NCI-H510A treated with DMSO at 0.1 percent for 48 hours (cell line): ENCODE results near the gene RRBP1.
"Not testable (repeated sequence)": the region's sequence is repeated elsewhere in the genome, so short reads cannot be mapped to it uniquely, and the experiment has no call there.

Source experiments
- DNase-seq: peaks from one replicate; lab custom pipeline; 2025; lab: John Stamatoyannopoulos, UW

Gene RRBP1

DNA sequence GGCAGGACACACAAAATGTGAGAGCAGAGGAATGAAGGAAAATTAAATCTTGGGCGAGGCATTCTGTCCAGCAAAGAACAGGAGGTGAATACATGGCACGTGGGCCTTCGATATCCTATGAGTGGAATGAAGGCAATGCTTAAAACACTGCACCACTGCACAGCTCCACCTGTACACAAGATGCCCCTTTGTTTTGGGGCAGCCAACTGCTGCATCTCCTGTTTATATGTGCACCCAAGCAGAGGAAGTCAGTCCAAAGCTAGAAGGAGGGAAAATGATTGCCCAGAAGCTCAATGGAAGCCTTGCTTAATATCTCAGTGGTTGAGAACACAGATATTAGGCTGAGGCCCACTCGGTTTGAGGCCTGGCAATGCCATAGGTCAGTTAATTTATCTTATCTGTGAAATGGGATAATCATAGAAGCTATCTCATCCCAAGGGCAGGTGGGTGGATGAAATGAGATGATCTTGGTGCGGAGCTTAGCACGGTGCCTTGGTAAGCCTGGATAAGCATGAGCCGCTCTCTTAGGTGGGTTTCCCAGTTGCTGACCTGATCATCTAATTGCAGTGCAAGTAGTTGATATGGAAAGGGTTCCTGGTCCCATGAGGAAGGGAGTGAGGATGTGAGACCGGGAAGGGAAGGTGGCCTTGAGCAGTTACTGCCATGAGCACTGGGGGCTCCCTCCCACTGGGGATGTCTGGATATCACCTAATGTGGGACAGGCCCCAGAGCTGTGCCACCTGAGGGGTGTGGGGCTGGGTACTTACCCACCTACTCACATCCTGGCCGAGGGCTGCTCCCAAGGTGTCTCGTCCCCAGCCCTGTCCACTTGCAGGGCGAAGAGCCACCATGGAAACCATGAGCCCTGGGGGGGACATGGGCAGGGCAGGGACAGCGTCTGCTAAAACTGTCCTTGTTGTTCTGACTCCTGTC is 27.6 kb upstream of the RRBP1 start:
- no peak for DNase-seq

DNA sequence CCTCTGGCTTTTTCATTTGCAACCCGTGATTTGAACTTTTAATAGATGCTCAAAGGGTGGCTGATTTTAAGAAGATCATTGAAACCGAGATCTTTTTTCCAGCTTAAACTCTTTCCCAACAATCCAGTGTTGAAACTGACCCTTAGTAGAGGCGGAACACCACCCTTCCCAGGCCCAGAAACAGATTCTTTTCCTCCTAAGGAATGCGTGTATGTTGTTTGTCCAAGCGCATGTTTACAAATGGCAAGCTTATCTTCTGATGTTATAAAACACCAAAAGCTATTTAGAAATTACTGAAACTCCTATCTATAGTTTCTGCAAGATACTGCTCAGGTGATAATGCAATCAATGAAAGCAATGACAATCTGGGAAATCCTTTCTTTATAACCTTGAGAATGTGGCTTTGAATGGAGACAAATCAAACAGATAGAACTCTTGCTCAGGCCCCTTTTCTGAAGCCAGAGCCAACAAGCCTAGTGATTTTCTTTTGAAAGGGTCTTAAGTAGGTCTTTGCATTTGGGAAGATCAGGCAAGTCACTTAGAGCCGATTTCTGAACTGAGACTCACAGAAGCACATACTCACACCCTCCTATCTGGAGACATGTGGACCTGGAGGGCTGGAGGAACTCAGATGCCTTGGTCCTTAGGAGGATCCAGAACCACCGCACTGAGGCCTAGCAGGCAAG is 26.8 kb upstream of the RRBP1 start:
- DNase-seq, result no peak

DNA sequence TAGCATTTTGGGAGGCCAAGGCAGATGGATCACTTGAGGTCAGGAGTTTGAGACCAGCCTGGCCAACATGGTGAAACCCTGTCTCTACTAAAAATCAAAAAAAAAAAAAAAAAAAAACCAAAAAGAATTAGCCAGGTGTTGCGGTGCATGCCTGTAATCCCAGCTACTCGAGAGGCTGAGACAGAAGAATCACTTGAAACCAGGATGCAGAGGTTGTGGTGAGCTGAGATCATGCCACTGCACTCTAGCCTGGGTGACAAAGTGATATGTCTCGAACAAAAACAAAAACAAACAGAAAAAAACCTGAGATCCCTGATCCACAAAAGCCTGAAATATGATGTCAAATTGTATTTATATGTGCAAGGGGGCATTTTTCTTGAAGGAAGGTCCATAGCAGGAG is 25.9 kb upstream of the RRBP1 start:
- not testable (repeated sequence) for DNase-seq

DNA sequence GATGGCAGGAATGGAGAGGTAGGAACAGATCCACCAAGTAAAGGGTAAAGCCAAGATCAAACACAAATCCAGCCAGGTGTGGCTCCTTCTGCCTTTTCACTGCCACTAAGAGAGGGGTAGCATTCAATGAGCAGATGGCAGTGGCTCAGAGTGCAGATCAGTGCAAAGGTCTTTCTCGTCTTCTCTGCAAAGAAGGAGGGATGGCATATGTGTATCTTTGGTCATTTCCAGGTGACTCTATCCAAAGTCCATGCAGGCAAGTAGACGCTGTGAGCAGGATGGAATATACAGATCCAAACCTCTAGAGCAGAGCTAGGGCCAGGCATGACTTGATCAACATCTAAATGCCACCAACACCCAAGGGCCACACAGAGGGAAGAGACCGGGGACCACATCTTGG is 24.6 kb upstream of the RRBP1 start:
- no peak for DNase-seq

- no peak for DNase-seq
Observed at GRCh38 chr20:17705916-17706315, 23.9 kb upstream of the RRBP1 start.

DNA sequence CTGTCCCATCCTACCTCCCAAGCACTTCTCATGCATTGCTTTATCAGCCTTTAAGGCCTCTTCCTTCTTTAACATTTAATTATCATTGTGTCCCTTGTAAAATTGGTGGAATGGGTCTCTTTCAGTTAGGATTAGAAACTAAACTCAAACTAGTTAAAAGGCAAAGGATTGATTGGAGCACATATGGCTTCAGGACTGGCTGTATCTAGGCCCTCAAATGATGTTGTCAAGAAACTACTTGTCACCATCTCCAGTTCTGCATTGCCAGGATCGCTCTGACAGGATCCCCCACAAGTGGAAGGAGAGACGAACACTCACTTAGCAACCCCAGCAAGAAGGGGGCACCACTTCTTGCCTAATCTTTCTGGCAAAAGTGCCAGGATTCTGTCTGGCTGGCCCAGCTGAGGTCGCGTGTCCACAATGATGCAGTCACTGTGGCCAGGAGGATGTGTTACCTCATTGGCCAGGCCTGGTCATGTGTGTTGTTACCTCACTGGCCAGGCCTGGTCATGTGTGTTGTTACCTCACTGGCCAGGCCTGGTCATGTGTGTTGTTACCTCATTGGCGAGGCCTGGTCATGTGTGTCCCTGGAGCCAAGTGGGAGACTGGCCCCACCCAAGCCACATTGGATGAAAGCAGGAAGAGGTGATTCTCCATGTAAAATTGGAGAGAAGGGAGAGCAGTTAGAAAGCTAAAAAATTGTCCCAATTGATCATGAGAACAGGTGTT is 22.7 kb upstream of the RRBP1 start:
- no peak for DNase-seq

DNA sequence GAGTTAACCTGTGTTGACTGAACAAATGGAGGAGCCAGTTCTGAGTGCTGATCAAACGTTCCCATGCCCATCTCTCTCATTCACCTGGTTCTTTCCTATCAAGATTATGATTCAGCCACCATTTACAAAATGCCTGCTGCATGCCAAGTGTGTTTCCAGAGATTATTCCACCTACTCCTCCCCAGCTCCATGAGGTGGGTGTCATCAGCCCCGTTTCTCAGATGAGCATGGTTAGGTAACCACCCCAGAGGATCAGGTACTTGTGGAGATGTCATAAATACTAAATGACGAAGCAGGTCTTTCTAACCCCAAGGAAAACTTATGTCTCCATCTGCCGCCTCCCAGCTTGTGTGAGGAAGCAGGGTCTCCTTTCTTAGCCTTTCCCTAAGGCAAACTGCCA is 19.8 kb upstream of the RRBP1 start:
- no peak for DNase-seq

GRCh38 chr20:17700637-17701036 is 18.6 kb upstream of the RRBP1 start:
- DNase-seq, result no peak

- no peak for DNase-seq
Observed at GRCh38 chr20:17699931-17700351, 17.9 kb upstream of the RRBP1 start, which contains the start of gene BANF2. TSS of gene BANF2 (plus strand) at chr20:17699966. CDS start at chr20:17725026, 25,060 bp downstream.

GRCh38 chr20:17698384-17698783 is 16.3 kb upstream of the RRBP1 start:
- peak; percentile 77 for DNase-seq

GRCh38 chr20:17697171-17697570 is 15.1 kb upstream of the RRBP1 start:
- DNase-seq, result no peak

DNA sequence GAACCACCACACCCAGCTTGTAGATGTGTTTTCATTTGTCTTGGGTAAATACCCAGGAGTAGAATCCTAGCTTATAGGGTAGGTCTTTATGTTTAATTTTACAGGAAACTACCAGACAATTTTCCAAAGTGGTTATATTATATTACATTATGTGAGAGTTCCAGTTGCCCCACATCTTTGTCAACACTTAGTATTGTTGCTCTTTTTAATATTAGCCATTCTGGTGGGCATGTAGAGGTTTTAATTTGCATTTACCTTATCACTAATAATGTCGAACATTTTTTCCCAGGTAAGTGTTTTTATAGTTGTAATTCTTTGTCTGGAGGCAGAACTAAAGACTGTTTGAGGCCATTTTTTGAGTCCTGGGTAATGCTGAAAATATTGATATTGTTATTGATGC is 14.2 kb upstream of the RRBP1 start:
- DNase-seq, result no peak

GRCh38 chr20:17694767-17695166 is 12.7 kb upstream of the RRBP1 start:
- no peak for DNase-seq

GRCh38 chr20:17693444-17694001 is 11.5 kb upstream of the RRBP1 start:
- no peak for DNase-seq

DNA sequence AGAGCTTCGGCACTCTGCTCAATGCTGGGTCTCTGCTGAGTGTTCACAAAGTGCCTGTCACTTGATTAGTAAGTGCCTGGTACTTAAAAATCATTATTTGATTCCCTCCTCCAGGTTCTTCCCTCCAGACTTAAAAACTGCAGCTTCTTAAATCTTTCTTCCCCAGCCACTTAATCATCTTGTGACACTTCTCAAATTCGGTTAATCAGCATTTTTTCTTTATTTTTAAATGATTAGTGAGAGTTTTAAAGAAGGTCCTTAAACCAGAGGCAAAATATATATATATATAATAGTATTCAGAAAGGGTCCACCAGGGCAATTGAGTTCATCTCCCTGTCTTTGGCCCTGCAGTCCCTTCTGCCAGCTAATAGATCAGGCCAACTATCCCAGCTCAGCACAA is 9.7 kb upstream of the RRBP1 start:
- no peak for DNase-seq

DNA sequence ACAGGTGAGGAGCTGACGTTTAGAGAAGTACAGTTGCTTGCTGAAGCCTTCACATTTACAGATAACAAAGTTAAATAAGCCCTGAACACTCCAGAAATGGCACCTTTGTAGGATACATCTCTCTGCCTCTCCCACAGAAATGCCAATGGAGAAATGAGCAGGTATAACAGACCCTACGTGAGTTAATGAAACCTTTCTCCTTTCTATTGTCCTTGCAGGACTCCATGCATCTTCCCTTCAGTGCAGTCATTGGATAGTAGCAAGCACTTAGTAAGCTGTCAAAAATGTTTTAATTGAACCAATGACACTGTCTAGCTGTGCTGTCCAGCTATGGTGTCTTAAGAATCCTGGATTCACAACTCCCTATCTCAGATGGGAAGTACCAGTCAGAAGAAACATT is 8.1 kb upstream of the RRBP1 start:
- DNase-seq, result no peak

DNA sequence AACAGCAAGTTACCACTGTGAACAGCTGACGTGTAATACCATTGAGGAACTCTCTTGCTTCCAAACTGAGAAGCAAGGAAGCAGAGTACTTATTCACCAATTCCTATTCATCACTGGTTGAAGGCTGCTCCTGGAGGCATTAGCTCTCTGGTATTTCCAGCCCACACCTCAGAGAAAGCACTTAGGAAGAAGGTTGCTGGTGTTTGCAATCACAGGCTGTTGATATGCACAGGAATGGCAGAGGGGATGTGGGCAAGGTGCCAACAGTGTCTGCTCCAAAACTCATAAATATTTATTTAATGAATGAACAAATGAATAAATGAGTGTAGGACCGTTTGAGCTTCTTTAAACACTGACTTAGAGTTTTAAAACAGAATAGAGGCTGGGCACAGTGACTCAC is 6.9 kb upstream of the RRBP1 start:
- DNase-seq, result no peak

DNA sequence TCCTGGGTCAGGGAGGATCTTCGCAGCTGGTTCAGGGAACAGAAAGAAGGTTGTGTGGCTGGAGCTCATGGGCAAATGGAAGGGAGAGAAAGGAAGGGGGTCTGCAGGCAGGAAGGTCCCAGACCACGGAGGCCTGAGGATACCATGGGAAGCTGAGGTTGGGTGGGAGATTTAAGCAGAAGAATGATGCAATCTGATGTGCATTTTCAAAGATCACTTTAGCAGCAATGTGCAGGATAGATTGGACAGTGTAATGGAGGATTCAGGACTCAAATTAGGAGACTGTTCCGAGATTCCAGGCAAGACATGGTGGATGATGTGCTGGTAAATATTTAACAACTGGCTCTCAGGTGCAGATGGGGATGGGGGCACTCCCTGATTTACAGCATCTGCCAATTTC is 5.8 kb upstream of the RRBP1 start:
- no peak for DNase-seq

DNA sequence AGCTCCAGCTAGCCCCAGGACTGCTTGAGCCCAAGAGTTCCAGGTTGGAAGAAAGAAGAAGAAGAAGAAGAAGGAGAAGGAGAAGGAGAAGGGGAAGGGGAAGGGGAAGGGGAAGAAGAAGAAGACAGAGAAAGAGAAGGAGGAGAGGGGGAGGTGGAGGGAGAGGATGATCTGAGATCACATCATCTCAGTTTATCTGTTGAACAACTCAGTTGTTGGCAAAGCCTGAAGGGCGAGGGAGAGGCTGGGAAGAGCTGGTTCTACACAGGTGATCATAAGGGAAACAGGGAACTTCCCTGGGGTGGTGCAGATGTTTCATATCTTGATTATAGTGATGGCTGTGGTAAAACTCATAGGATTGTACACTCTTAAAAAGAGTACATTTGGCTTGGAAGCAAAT is 3.1 kb upstream of the RRBP1 start:
- no peak for DNase-seq

DNA sequence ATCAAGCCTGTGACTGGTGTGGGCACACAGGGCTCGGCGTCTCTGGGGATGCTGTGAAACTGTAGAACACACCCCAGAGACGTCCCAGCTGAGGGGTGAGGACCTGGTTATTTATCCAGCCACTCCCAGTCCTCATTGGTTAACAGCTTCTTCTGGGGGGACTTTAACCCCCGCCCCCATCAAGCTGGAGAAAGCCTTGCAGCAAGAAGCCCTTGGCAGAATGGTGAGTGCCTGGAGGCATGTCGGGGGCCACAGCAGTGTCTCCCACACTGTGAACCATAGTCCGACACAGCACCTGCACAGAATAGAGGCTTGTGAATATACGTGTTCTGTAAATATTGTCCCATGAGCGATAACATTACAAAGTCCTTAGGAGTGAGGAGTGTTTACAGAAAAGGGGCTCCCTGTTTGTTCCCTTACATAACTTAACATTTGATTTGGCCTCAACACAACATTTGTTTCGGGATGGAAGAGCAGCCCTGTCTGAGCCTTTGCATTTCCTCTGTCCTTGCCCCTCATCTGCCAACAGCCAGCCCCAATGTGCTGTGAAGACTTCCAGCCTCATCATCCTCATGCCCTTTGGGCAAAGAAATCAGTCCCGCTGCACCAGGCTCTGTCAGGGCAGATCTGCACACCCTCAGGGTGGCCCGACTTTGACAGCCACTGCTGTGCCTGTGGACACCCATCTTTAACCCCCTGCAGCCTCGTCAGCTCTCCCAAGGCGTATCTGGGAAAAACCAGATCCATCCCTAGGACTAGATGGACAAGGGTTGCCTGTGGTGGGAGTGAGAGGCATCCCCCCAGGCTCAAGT is 2.2 kb upstream of the RRBP1 start:
- no peak for DNase-seq
